ENCODE measurements around the gene SH3GL1.

SH3GL1 gene

GRCh38 chr19:4323692-4324091, 76.7 kb downstream of the SH3GL1 start:
- TF ChIP-seq RARB (CRISPR knock-in tag; IDR thresholded peaks at IDR 0.05) (no peak), TCF4 (CRISPR knock-in tag; IDR thresholded peaks at IDR 0.05; ENCODE audit: borderline replicate concordance) (no peak), OSR1 (CRISPR knock-in tag; IDR thresholded peaks at IDR 0.05) (no peak), ESRRG (CRISPR knock-in tag; IDR thresholded peaks at IDR 0.05) (no peak), ZNF70 (CRISPR knock-in tag; IDR thresholded peaks at IDR 0.05) (no peak), GLIS3 (CRISPR knock-in tag; IDR thresholded peaks at IDR 0.05) (no peak), CREB5 (CRISPR knock-in tag; IDR thresholded peaks at IDR 0.05; ENCODE audit: low read depth) (no peak), ARNTL (CRISPR knock-in tag; IDR thresholded peaks at IDR 0.05; ENCODE audit: borderline replicate concordance, low read depth) (no peak), POU6F1 (CRISPR knock-in tag; IDR thresholded peaks at IDR 0.05; ENCODE audit: borderline replicate concordance, low read depth) (no peak), ZNF8 (CRISPR knock-in tag; IDR thresholded peaks at IDR 0.05) (no peak), PATZ1 (CRISPR knock-in tag; IDR thresholded peaks at IDR 0.05; ENCODE audit: borderline replicate concordance) (no peak), SNAI2 (CRISPR knock-in tag; IDR thresholded peaks at IDR 0.05) (no peak)
- ATAC-seq, result no peak

- TF ChIP-seq ARNTL (CRISPR knock-in tag; IDR thresholded peaks at IDR 0.05; ENCODE audit: borderline replicate concordance, low read depth) (no peak), ESRRG (CRISPR knock-in tag; IDR thresholded peaks at IDR 0.05) (no peak), TSHZ2 (CRISPR knock-in tag; IDR thresholded peaks at IDR 0.05) (no peak), OSR1 (CRISPR knock-in tag; IDR thresholded peaks at IDR 0.05) (no peak), PATZ1 (CRISPR knock-in tag; IDR thresholded peaks at IDR 0.05; ENCODE audit: borderline replicate concordance) (no peak), GLIS3 (CRISPR knock-in tag; IDR thresholded peaks at IDR 0.05) (no peak), BACH2 (CRISPR knock-in tag; IDR thresholded peaks at IDR 0.05; ENCODE audit: borderline replicate concordance) (no peak), ISL1 (CRISPR knock-in tag; IDR thresholded peaks at IDR 0.05) (no peak), ZFP30 (CRISPR knock-in tag; IDR thresholded peaks at IDR 0.05) (no peak), ZNF565 (CRISPR knock-in tag; conservative IDR thresholded peaks at IDR 0.05; ENCODE audit: low read depth) (no peak)
- no peak for ATAC-seq
Observed at GRCh38 chr19:4322942-4323665, 77.2 kb downstream of the SH3GL1 start.

- TF ChIP-seq TSHZ2 (CRISPR knock-in tag; IDR thresholded peaks at IDR 0.05) (no peak), OSR1 (CRISPR knock-in tag; IDR thresholded peaks at IDR 0.05) (no peak), POU6F1 (CRISPR knock-in tag; IDR thresholded peaks at IDR 0.05; ENCODE audit: borderline replicate concordance, low read depth) (no peak), ESRRG (CRISPR knock-in tag; IDR thresholded peaks at IDR 0.05) (no peak)
- ATAC-seq, result no peak
Observed at GRCh38 chr19:4320419-4320818, 79.9 kb downstream of the SH3GL1 start.

Measured in SK-N-SH treated with all-trans-retinoic acid at 6 μM for 48 hours (cell line).